ENCODE results near the gene NR2F1-AS1.

- TF ChIP-seq CTCF (IDR thresholded peaks at IDR 0.05) (no peak), POLR2A (IDR thresholded peaks at IDR 0.05) (no peak)
These were observed 153.7 kb downstream of the NR2F1-AS1 start for GRCh38 chr5:93427316-93427715.
